ENCODE results near the gene KCNMB3. TPM values are rescaled to one million over a fixed set of nuclear protein-coding genes. Genes with fewer than 3 reads are reported as not detected.
"Not testable (repeated sequence)": the region's sequence is repeated elsewhere in the genome, so short reads cannot be mapped to it uniquely, and the experiment has no call there.

KCNMB3 gene
- total RNA-seq, 2 experiments from 2014 or later: 0.87 to 1.2 TPM

GRCh38 chr3:179260949-179261765 is 10.2 kb upstream of the KCNMB3 start:
- peaks cover 5% of the 10 kb centered on the region for H3K36me3 Mint-ChIP-seq (ENCODE audit: low read depth)
- ChIA-PET CTCF (interaction anchor here (1.4 kb wide), 1 partner anchor 246 kb away, joined by 8 read pairs; no protein-coding TSS in a partner anchor), POLR2A (interaction anchor here (0.5 to 0.9 kb wide), 3 partner anchors 112 to 1902 kb away, joined by 3 to 4 read pairs (median 4); partner anchors contain the start of gene ZMAT3)
- DNase-seq (peak; percentile 79), ATAC-seq (peak; percentile 99)
- H3K4me1 Mint-ChIP-seq (ENCODE audit: low read depth): peaks cover 30% of the 10 kb centered on the region
- peak overlapping the region; percentile 67 for H3K27ac Mint-ChIP-seq
- H3K27me3 Mint-ChIP-seq (ENCODE audit: low read depth): peaks cover 10% of the 10 kb centered on the region
- H3K4me3 Mint-ChIP-seq: peak overlapping the region; percentile 73
- no peaks in the 10 kb centered on the region for H3K9me3 Mint-ChIP-seq (ENCODE audit: insufficient read depth)

- H3K27ac Mint-ChIP-seq: peak overlapping the region; percentile 7
- POLR2A ChIA-PET: interaction anchor here (0.9 kb wide), 1 partner anchor 189 kb away, joined by 4 read pairs; the partner anchor contains the start of gene ZMAT3
- CTCF ChIA-PET; H3K36me3 Mint-ChIP-seq (ENCODE audit: low read depth); ATAC-seq; H3K9me3 Mint-ChIP-seq (ENCODE audit: insufficient read depth); DNase-seq: not testable (repeated sequence)
- peaks cover 10% of the 10 kb centered on the region for H3K27me3 Mint-ChIP-seq (ENCODE audit: low read depth)
- peak overlapping the region; percentile 37 for H3K4me3 Mint-ChIP-seq
- peaks cover 25% of the 10 kb centered on the region for H3K4me1 Mint-ChIP-seq (ENCODE audit: low read depth)
Observed at GRCh38 chr3:179259959-179260756, 9.2 kb upstream of the KCNMB3 start.

GRCh38 chr3:179258820-179259219 is 7.9 kb upstream of the KCNMB3 start:
- ATAC-seq (no peak), DNase-seq (no peak)
- peaks cover 5% of the 10 kb centered on the region for H3K36me3 Mint-ChIP-seq (ENCODE audit: low read depth)
- peaks cover 25% of the 10 kb centered on the region for H3K4me1 Mint-ChIP-seq (ENCODE audit: low read depth)
- POLR2A ChIA-PET: no interaction called here
- no peak overlapping the region for H3K27ac Mint-ChIP-seq
- no peaks in the 10 kb centered on the region for H3K9me3 Mint-ChIP-seq (ENCODE audit: insufficient read depth)
- H3K27me3 Mint-ChIP-seq (ENCODE audit: low read depth): peaks cover 4% of the 10 kb centered on the region
- CTCF ChIA-PET: no interaction called here
- no peak overlapping the region for H3K4me3 Mint-ChIP-seq

- H3K4me1 Mint-ChIP-seq (ENCODE audit: low read depth): peaks cover 25% of the 10 kb centered on the region
- H3K9me3 Mint-ChIP-seq (ENCODE audit: insufficient read depth); DNase-seq; H3K36me3 Mint-ChIP-seq (ENCODE audit: low read depth); POLR2A ChIA-PET; H3K27ac Mint-ChIP-seq; H3K27me3 Mint-ChIP-seq (ENCODE audit: low read depth); ATAC-seq; H3K4me3 Mint-ChIP-seq; CTCF ChIA-PET: not testable (repeated sequence)
Observed at GRCh38 chr3:179257742-179258141, 6.8 kb upstream of the KCNMB3 start.

- CTCF ChIA-PET: no interaction called here
Observed at GRCh38 chr3:179256813-179257212, 5.9 kb upstream of the KCNMB3 start.

GRCh38 chr3:179247289-179248015 is 3.5 kb downstream of the KCNMB3 start:
- ATAC-seq (no peak), DNase-seq (no peak)
- no peaks in the 10 kb centered on the region for H3K27me3 Mint-ChIP-seq (ENCODE audit: low read depth)
- H3K4me1 Mint-ChIP-seq (ENCODE audit: low read depth): no peaks in the 10 kb centered on the region
- H3K4me3 Mint-ChIP-seq: no peak overlapping the region
- H3K9me3 Mint-ChIP-seq (ENCODE audit: insufficient read depth): no peaks in the 10 kb centered on the region
- H3K27ac Mint-ChIP-seq: no peak overlapping the region
- CTCF ChIA-PET: interaction anchor here (1.2 kb wide), 1 partner anchor 14 kb away, joined by 3 read pairs; no protein-coding TSS in a partner anchor
- POLR2A ChIA-PET: no interaction called here
- peaks cover 3% of the 10 kb centered on the region for H3K36me3 Mint-ChIP-seq (ENCODE audit: low read depth)

More at GRCh38 chr3:179256813-179257212, 5.9 kb upstream of the KCNMB3 start:
- peaks cover 5% of the 10 kb centered on the region for H3K36me3 Mint-ChIP-seq (ENCODE audit: low read depth)
- no peak for DNase-seq
- no peak for ATAC-seq
- POLR2A ChIA-PET: no interaction called here
- peaks cover 4% of the 10 kb centered on the region for H3K27me3 Mint-ChIP-seq (ENCODE audit: low read depth)
- no peak overlapping the region for H3K4me3 Mint-ChIP-seq
- peaks cover 22% of the 10 kb centered on the region for H3K4me1 Mint-ChIP-seq (ENCODE audit: low read depth)
- H3K27ac Mint-ChIP-seq: no peak overlapping the region
- no peaks in the 10 kb centered on the region for H3K9me3 Mint-ChIP-seq (ENCODE audit: insufficient read depth)

- Mint-ChIP-seq H3K27me3 (ENCODE audit: low read depth) (no peaks in the 10 kb centered on the region), H3K4me3 (no peak overlapping the region), H3K9me3 (ENCODE audit: insufficient read depth) (no peaks in the 10 kb centered on the region), H3K36me3 (ENCODE audit: low read depth) (peaks cover 3% of the 10 kb centered on the region), H3K27ac (no peak overlapping the region), H3K4me1 (ENCODE audit: low read depth) (no peaks in the 10 kb centered on the region)
- DNase-seq: no peak
- no peak for ATAC-seq
- CTCF ChIA-PET: no interaction called here
- POLR2A ChIA-PET: no interaction called here
Observed at GRCh38 chr3:179244878-179245277, 6.0 kb downstream of the KCNMB3 start.

GRCh38 chr3:179242859-179243258 is 8.1 kb downstream of the KCNMB3 start:
- not testable (repeated sequence) for H3K27ac Mint-ChIP-seq

GRCh38 chr3:179240299-179240698 is 10.6 kb downstream of the KCNMB3 start:
- H3K27me3 Mint-ChIP-seq (ENCODE audit: low read depth); H3K4me1 Mint-ChIP-seq (ENCODE audit: low read depth); DNase-seq; CTCF ChIA-PET; H3K27ac Mint-ChIP-seq; H3K36me3 Mint-ChIP-seq (ENCODE audit: low read depth); H3K9me3 Mint-ChIP-seq (ENCODE audit: insufficient read depth); ATAC-seq; H3K4me3 Mint-ChIP-seq; POLR2A ChIA-PET: not testable (repeated sequence)

More at GRCh38 chr3:179242859-179243258, 8.1 kb downstream of the KCNMB3 start:
- ATAC-seq; H3K9me3 Mint-ChIP-seq (ENCODE audit: insufficient read depth); CTCF ChIA-PET; POLR2A ChIA-PET; H3K36me3 Mint-ChIP-seq (ENCODE audit: low read depth); H3K27me3 Mint-ChIP-seq (ENCODE audit: low read depth); H3K4me3 Mint-ChIP-seq; DNase-seq; H3K4me1 Mint-ChIP-seq (ENCODE audit: low read depth): not testable (repeated sequence)

GRCh38 chr3:179236669-179237301 is 14.1 kb downstream of the KCNMB3 start:
- Mint-ChIP-seq H3K4me3 (no peak overlapping the region), H3K36me3 (ENCODE audit: low read depth) (peaks cover 19% of the 10 kb centered on the region)
- peak; percentile 80 for ATAC-seq

GRCh38 chr3:179234199-179234598 is 16.7 kb downstream of the KCNMB3 start:
- ATAC-seq (no peak), DNase-seq (no peak)
- H3K4me1 Mint-ChIP-seq (ENCODE audit: low read depth): peaks cover 5% of the 10 kb centered on the region
- POLR2A ChIA-PET: no interaction called here
- no peaks in the 10 kb centered on the region for H3K27me3 Mint-ChIP-seq (ENCODE audit: low read depth)
- no peak overlapping the region for H3K27ac Mint-ChIP-seq
- no peak overlapping the region for H3K4me3 Mint-ChIP-seq
- CTCF ChIA-PET: interaction anchor here (1.0 to 1.4 kb wide), 3 partner anchors 10 to 218 kb away, joined by 3 read pairs; no protein-coding TSS in a partner anchor
- no peaks in the 10 kb centered on the region for H3K9me3 Mint-ChIP-seq (ENCODE audit: insufficient read depth)
- H3K36me3 Mint-ChIP-seq (ENCODE audit: low read depth): peaks cover 32% of the 10 kb centered on the region

More at GRCh38 chr3:179236669-179237301, 14.1 kb downstream of the KCNMB3 start:
- H3K27ac Mint-ChIP-seq: no peak overlapping the region
- H3K4me1 Mint-ChIP-seq (ENCODE audit: low read depth): peaks cover 5% of the 10 kb centered on the region
- no peak for DNase-seq
- ChIA-PET CTCF (interaction anchor here (0.8 kb wide), 1 partner anchor 221 kb away, joined by 3 read pairs; no protein-coding TSS in a partner anchor), POLR2A (interaction anchor here (0.6 kb wide), 1 partner anchor 87 kb away, joined by 3 read pairs; no protein-coding TSS in a partner anchor)
- H3K27me3 Mint-ChIP-seq (ENCODE audit: low read depth): no peaks in the 10 kb centered on the region
- no peaks in the 10 kb centered on the region for H3K9me3 Mint-ChIP-seq (ENCODE audit: insufficient read depth)
